NCI-H1105 (cell line): ENCODE results near the gene GIMAP6.
"Not testable (repeated sequence)": the region's sequence is repeated elsewhere in the genome, so short reads cannot be mapped to it uniquely, and the experiment has no call there.

ENCODE experiments used
- DNase-seq: peaks from one replicate; lab custom pipeline; 2025; lab: John Stamatoyannopoulos, UW

The GIMAP6 gene

DNA sequence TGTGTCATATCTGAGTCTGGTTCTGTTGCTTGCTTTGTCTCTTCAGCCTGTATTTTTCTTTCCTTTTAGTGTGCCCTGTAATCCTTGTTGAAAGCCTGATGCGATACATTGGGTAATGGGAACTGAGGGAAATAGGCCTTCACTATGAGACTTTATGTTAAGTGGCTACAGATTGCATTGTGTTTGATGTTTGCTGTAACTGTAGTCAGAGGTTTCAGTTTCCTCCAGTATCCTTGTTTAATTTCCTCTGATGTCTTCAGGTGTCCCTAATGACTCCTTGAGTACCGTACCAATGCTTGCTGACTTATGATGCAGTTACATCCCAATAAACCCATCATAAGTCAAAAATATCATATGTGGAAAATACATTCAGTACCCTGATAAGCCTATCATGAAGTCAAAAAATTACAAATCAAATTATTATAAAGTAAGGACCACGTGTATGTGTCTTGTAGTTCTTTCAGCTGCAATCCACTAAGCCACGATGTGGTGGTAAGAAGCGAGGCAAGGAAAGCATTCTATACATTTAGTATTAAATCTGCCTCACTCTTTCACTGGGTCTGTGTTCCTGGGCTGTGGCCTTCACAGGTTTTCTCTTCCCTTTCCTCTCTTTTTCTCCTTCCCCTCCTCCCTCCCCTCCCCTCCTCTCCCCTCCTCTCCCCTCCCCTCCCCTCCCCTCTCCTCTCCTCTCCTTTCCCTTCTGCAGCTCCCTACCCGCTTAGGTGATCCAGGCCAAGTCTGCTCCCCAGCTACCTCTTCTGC is 13.3 kb upstream of the GIMAP6 start:
- DNase-seq = no peak

- no peak for DNase-seq
Measured at GRCh38 chr7:150642926-150643325, 10.7 kb upstream of the GIMAP6 start.

DNA sequence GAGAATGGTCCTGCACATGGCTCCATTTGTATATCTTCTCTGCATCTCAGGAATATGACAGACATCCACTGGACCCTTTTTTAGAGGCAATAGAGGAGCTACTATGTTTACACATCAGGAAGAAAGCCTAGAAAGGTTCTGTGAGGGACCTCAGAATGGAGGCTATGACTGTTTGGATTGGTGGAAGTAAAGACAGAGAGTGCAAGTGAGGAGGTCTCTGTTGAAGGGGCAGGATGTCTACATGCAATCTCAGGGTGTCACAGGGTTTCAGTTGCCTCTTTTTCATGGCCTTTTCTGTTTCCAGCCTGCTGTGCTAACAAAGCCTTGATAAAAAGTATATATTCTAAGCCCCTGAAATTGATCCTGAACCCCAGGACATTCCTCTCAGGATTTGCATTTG is 9.7 kb upstream of the GIMAP6 start:
- DNase-seq = no peak

GRCh38 chr7:150633926-150634325 is 1.7 kb upstream of the GIMAP6 start:
- no peak for DNase-seq

DNA sequence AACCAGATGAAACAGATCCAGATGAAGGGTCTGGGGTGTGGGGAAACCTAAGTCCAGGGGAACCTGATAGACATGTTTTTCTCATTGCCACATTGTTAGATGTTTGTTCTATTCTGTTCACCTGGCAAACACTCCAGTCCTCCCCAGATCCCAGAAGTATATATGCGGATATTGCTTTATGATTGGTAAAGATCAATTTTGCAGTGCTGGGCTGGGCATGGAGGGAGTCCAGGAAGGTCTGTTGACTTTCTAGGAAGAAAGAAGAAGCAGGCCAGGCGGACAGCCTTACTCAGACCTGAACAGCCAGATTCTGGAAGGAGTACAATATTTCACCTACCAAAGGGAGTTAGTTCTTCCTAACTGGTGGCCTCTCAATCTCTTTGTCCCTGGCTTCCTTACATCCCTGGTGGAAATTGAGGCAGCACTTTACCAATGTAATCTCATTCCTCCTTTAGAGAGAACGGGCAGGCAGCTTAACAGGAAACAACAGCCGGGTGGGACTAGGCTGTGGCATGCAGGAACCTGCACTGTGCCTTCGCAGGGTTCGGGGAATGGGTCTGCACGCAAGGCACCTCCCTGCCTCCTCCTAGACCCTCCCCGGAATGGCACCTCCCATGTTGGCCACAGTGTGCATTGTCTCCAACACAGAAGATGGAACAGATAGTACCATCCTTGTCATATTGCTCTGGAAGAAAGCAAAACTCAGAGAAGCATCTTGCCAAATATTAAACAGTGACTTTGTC is 930 bp downstream of the GIMAP6 start:
- DNase-seq = no peak

GRCh38 chr7:150629347-150629746 is 2.8 kb downstream of the GIMAP6 start:
- DNase-seq = no peak

- DNase-seq = no peak
Measured at GRCh38 chr7:150627959-150628358, 4.2 kb downstream of the GIMAP6 start.

- DNase-seq = no peak
Measured at GRCh38 chr7:150626696-150627095, 5.5 kb downstream of the GIMAP6 start.

DNA sequence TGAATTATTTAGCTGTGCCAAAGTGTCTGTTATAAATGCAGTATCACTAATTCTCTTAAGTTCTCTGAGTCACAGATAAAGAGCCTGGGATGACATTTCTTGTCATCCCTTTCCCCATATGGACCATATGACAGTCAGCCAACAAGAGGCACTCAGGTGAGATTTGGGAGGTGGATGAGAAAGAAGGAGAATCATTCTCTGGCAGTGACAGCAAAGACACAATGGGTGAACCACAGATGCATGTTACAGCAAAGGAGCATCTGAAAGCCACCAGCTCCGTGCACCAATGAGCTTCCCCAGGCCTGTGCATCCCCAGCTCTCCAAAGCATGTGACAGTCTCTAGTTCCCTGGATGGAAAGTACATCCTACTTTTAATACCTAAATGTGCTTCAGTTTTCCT is 10.8 kb downstream of the GIMAP6 start:
- no peak for DNase-seq

DNA sequence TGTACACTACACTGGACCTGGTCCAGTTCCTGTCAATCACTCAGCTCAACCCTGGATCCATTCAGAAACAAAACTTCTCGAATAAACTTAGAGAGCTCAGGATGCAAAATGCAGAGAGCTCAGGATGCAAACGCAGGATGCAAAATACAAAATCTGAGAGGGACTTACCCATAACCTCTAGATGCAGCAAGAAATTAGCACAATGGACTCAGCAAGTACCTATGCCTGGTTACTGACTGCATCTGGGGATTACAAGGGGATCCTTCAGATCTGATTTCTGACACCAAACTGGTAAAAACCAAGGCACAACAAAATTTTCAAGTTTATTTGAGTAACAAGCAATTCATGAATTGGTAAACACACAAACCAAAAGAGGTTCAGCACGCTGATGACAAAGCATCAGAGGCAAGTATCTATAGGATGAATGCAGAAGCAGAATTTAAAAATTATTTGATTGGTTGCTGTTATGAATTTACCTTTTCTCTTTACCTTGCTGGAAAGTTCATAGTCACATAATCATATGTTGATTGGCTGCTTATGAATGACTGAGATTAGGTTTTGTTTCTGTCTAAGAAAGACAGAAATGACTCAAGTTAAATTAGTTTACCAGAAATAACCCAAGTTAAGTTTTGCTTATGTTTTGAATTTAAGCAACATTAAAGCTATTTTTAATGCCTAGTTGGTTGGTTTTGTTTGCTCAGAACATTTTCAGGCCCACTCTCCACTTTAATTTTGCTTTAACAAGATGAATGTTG is 11.4 kb downstream of the GIMAP6 start:
- DNase-seq = no peak

- no peak for DNase-seq
Measured at GRCh38 chr7:150620061-150620460, 12.1 kb downstream of the GIMAP6 start.

DNA sequence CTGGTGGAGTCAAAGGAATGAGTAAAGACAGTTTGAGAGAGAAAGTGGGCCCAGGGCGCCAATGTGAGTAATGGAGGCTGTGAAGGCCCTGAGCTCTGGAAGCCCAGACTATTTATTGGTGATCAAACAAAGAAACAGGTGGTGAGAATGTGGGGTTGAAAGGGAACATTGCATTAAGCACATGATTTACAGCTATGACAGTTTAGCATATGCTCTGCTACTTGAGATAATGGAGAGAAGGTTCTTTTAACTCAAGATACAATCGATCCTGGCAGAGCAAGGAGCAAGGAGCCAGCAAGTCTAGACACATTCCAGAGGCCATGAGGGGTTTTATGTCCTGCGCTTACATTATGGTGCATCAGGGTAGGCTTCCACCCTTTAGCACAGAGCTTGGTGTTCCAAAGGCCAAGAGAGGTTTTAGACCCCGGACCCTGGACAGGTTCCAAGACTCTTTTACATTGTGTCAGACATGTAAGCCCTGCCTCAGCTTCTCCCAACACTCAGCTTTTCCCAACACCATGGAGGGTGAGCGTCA is 16.9 kb downstream of the GIMAP6 start:
- not testable (repeated sequence) for DNase-seq

DNA sequence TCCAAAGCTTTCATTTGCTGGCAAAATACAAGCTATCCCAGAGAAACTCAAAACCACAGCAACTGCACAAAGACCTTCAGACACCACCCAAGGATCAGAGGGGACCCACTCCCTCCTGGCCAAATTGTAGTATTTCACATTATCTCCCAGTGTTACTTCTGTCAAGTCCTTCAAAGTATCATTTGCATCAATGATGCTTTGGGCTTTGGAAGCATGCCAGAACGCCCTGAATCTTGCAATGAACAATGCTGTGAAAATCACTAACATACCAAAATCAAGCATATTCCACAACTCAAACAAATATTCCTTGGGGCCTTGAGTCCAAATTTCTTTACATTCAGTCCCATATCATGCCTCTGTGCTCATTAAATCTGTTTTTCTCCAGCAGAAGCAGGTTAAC is 17.8 kb downstream of the GIMAP6 start:
- DNase-seq = not testable (repeated sequence)

DNA sequence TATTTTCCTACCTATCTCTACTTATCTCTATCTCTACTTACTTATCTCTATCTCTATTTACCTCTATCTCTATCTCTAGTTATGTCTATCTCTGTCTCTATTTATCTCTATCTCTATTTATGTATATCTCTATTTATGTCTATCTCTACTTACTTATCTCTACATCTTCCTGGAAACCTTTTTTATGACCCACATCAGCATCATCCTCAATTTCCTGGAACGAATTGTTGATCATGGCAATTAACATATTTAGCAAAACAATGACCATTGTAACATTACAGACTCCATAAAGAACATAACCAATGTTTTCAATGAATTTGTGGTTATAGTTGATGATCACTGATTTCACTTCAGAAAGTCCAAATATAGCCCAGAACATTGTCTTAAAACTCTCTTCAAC is 18.3 kb downstream of the GIMAP6 start:
- DNase-seq = no peak

DNA sequence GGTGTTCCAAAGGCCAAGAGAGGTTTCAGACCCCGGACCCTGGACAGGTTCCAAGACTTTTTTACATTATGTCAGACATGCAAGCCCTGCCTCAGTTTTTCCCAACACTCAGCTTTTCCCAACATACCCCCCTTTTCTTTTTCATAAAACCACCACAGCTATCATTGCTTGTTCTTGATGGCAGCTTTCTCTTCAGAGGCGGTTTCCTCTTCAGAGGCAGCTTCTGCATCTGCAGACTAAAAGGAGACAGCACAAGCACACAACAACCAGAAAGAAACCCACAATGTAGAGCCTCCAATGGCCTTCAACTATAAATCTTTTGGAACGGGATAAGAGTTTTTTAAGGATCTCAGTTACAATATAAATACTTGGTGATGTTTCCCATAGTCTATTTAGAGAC is 19.3 kb downstream of the GIMAP6 start:
- no peak for DNase-seq

- no peak for DNase-seq
Measured at GRCh38 chr7:150610233-150610632, 22.0 kb downstream of the GIMAP6 start.

- DNase-seq = not testable (repeated sequence)
Measured at GRCh38 chr7:150603600-150603999, 28.6 kb downstream of the GIMAP6 start.

DNA sequence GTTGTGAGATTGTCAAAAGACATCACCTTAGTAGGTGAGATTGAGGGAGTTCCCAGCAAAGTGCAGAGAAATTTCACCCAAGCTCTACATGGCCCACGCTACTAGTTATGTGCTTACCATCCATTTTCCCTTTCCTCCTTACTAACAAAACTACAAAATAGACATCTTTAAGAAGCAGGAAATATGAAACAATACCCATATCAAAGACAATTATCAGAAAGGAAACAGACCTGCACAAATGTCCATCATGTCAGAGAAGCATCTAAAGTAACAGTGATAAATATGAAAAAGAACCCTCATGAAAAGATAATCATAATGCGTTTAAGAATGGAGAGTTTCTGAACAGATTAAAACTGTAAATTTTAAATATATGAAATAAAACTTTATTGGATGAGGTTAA is 36.8 kb downstream of the GIMAP6 start:
- no peak for DNase-seq

GRCh38 chr7:150594805-150595204 is 37.4 kb downstream of the GIMAP6 start:
- DNase-seq = no peak

GRCh38 chr7:150587551-150587950 is 44.6 kb downstream of the GIMAP6 start:
- no peak for DNase-seq

DNA sequence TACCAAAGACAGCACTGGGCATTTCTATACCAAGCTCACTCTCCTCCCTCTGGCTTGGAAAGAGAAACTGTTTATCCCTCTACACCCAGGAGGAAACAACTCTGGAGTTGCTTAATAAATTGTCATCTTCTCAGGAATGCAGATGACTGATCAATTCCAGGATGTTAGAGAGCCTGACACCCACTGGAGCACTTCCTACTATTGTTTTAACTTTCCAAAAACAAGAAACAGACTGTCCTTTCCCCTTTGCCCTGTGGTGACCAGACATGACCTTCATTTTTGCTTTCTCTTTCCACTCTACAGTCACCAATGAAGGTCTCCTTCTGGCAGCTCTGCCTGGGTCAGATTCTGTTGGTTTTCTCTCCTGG is 45.4 kb downstream of the GIMAP6 start:
- DNase-seq = no peak

DNA sequence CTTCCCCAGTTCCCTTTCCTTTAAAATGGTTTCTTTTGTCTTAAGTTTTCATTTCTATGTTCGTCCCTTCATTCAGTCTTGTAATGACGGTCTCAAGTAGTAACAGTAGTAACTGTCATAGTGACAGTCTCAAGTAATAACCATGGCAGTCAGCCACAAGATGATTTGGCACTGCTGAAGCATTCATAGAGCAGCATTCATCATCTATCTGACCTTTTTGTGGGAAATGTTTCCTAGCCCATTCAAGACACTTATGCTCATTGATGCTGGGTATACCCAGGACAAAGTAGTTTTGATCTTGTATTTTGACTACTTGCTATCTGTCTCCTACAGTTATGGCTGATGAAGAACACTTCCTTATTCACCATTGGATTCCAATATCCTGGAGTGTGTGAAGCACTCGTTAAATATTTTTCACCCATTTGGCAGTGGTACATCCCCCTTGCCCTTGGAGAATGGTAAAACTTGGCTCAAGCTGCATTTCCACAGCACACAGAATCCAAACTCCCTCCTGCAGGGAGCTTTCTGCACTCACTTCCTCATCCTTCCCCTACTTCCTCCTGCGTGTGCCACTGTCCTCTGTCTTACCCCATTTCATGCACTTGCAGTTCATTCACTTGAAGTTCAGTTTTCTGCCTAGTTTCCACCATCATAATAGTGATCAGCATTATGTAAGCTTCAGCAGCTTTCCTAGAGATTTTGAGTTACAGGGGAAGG is 46.0 kb downstream of the GIMAP6 start:
- DNase-seq = no peak
